GM19467 (cell line): ENCODE measurements around the gene DYNLT2B.
A peak's percentile ranks its signal among the peaks of the same experiment; 100 is the strongest.
"Not testable (repeated sequence)": the region's sequence is repeated elsewhere in the genome, so short reads cannot be mapped to it uniquely, and the experiment has no call there.

Source experiments
- ATAC-seq: cut with Tn5 transposase; IDR thresholded peaks from one replicate; pipeline ENCODE4 v1.9.1; 2021; ENCODE audit warnings: mild to moderate bottlenecking, moderate library complexity; ENCODE audit not compliant: unreplicated experiment

DYNLT2B gene

GRCh38 chr3:196327405-196327804 lies 9.4 kb upstream of the DYNLT2B start:
- no peak for ATAC-seq

DNA sequence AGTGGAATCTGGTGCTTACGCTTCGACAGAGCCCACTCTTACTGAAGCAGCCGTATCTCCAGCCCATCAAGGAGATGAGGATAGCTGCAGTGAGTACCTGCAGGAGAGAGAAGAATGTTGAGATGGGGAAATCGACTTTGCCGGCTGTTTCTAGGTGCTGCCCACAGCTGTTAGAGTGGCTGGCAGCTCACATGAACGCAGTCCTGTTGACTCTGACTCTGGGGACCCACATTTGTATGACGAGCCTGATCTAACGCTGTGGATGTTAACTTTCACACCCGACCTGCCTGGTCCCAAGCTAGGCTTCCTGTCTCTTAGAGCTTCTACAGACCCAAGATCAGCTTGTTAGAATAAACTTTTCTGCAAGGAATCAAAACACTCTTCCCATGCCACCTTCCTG lies 8.9 kb upstream of the DYNLT2B start:
- no peak for ATAC-seq

DNA sequence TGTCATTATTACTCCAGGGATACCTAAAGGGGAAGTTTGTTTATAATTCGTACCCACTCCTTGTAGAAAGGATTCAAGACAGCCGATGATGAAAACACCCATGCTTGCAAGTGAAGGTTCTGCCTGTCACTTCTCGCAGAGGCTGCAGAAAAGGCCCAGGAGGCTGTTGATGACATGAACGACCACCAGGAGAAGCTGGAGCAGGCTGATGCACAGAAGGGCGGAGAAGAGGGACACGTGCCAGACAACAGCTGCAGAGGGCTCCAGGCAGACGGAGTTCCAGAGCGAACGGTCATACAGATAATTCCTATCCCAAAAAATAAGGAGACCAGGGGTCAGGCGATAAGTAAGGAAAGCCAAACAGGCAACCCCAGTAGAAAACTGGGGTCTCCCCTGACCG lies 5.7 kb upstream of the DYNLT2B start:
- ATAC-seq = no peak

DNA sequence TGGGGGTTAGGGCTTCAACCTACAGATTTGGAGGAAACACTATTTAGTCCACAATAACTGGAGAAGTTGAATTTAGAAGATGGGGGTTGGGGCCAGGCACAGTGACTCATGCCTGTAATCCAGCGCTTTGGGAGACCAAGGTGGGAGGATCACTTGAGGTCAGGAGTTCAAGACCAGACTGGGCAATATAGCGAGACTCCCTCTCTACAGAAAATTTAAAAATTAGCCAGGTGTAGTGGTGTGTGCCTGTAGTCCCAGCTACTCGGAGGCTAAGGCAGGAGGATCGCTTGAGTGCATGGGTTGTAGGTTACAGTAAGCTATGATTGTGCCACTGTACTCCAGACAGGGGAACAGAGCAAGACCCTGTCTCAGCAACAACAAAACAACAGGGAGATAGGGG lies 5.0 kb upstream of the DYNLT2B start:
- ATAC-seq = no peak

DNA sequence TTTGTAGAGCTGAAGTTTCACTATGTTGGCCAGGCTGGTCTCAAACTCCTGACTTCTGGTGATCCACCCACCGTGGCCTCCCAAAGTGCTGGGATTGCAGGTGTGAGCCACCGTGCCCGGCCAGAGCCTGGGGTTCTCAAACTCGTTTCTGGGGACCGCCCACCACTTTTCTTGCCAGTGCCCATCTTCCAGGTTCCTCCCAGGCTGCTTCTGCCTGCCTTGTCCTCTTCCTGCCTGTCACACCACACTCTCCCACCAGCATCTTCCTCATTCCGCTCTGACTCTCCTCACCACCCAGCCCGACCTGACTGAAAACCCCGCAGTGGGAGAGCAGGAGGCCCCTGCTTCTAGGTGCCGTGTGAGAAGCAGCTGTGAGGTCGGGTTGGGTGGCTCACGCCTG lies 3.1 kb upstream of the DYNLT2B start:
- ATAC-seq = no peak

DNA sequence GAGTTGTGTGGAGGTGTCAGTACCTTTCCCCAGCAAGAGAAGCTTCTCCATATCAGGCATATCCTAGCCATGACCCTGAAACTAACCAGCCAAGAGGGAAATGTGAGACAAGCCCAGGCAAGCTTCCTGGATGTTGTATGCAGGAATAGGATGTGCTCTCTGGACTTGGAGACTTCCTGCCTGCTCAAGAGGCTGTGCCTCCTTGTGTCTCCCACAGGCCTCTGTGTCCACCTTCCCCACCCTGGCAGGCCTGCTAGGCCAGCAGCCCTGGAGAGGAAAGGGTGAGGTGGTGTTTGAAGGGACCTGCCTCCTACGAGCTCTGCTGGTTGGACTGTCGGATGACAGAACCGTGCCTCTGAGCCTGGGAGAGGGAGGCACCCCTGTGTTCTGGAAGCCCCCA lies 2.1 kb upstream of the DYNLT2B start:
- no peak for ATAC-seq

- not testable (repeated sequence) for ATAC-seq
These were observed 997 bp downstream of the DYNLT2B start for GRCh38 chr3:196316799-196317686.

DNA sequence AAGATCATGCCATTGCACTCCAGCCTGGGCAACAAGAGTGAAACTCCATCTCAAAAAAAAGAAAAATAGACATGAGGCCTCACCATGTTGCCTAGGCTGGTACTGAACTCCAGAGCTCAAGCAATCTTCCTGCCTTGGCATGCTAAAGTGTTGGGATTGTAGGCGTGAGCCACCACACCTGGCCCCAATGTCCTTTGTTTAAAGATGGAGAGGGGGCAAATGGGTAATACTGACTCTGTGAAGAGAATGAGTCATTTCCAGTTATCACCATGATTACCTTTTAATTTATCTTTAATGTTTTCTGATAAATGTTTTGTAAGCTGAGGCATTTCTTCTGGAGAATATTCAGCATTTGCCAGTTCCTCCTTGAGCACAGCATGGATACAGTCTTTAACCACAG lies 2.2 kb downstream of the DYNLT2B start:
- ATAC-seq = no peak

GRCh38 chr3:196314597-196314996 lies 3.4 kb downstream of the DYNLT2B start:
- no peak for ATAC-seq

GRCh38 chr3:196314086-196314485 lies 4.0 kb downstream of the DYNLT2B start:
- ATAC-seq = not testable (repeated sequence)

GRCh38 chr3:196302960-196303359 lies 15.1 kb downstream of the DYNLT2B start:
- ATAC-seq = not testable (repeated sequence)

- ATAC-seq = not testable (repeated sequence)
These were observed 15.5 kb downstream of the DYNLT2B start for GRCh38 chr3:196302551-196302950.

GRCh38 chr3:196298521-196298920 lies 19.5 kb downstream of the DYNLT2B start:
- ATAC-seq = no peak

- no peak for ATAC-seq
These were observed 25.6 kb downstream of the DYNLT2B start for GRCh38 chr3:196292286-196292923.

DNA sequence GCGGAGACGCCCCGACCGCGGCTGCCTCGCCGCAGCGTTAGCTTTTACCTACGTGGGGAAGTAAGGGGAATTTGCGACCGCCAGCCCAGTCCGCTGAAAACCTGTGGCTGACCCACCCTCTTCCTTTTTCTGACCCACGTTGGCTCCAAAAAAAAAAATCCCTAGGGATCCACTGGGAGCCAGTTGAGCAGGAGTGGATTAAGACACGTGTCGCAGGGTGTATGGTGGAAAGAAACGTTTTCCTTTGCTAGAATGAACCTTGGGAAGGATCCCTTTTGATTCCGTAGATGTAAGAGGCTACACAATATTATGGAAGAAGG lies 29.9 kb downstream of the DYNLT2B start:
- no peak for ATAC-seq

DNA sequence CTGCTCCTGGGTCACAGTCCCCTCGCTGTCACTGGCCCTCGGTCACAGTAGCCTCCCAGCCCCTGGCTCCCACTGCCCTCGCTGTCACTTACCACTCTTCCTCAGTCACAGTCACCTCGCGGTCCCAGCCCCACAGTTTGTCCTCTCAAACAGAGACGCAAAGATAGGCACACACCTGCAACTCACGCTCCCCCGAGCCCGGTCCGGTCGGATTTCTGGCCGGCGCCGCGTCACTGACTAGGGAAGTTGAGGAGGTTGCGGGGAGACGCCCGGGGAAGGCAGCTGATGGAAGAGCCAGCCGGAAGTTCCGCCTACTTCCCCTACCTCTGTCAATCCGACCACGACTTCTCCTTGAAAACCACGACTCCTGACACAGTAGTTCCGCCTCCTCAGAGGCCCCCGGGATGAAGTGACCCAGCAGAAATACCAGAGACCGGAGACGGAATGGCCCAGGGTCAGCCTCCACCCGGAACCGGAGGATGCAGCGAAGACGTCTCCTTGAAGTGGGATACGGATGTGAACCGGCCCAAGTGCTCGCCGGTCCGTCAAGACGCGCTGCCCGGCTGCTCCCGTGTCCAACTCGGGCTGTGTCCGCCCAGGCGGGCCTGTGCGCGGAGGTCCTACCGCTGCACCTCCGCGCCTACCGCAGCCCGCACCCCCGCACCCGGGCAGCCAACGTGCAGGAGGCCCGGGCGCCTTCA lies 30.4 kb downstream of the DYNLT2B start, which contains the start of gene PCYT1A:
TSS of gene PCYT1A (minus strand) at position 287 of the 701 bp plus-strand sequence. CDS start 17,195 bp downstream, outside the sequence.
- peak; percentile 75 for ATAC-seq

- ATAC-seq = peak; percentile 16
These were observed 31.0 kb downstream of the DYNLT2B start for GRCh38 chr3:196287090-196287439.

DNA sequence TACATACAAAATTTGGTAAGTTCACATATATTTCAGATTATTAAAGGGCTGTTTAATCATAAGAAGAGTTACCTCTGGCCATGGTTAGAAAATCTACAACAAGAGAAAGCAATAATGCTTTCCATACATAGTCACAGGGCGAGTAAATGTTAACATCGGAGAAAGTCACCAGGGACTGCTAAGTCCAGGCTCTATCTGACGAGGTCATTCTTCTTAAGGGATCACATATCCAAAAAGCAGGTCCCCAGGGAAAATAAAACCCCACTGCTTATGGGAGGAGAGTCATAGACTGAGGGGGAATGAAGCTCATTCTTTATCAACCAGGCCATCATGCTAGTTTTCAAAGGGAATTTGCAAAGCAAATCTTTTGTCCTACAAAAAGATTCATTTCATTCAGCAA lies 33.6 kb downstream of the DYNLT2B start:
- ATAC-seq = no peak

- ATAC-seq = no peak
These were observed 36.1 kb downstream of the DYNLT2B start for GRCh38 chr3:196281962-196282361.

DNA sequence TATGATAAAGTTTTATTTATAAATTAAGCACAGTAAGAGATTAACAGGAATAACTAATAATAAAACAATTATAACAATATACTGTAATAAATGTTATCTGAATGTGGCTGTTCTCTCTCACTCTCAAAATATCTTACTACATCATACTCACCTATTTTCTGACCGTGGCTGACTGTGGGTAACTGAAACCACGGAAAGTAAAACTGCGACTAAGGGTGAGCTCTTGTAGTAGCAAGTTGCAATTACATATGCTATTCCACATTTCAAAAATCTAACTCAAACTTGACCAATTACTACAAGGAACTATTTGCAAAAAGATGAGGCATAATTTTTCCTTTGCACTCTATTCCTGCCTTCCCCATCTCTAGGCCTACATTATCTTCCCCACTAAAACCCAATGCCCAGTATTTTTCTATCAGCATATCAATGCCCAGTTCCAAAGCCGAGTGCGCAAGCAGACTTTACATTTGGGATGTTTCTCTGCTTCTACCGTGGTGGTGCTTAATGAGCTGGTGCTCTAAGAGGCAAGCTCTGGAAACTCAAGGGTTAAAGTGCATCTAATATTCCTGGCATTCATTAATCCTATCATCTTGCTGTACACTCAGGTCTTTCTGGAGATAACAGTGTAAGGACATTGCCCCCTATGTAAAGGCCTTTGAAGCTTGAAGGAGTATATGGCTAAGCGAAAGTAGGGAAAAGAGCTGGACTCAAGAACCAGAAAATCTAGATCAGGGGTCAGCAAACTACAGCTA lies 37.2 kb downstream of the DYNLT2B start:
- no peak for ATAC-seq

- peak; percentile 6 for ATAC-seq
These were observed 42.9 kb downstream of the DYNLT2B start for GRCh38 chr3:196275126-196275525.
